Stomach (tissue), 4 donors: ENCODE measurements around the gene LY86.
"Not testable (repeated sequence)": the region's sequence is repeated elsewhere in the genome, so short reads cannot be mapped to it uniquely, and the experiment has no call there.

ENCODE experiments used
- CTCF ChIP-seq, 7 experiments: fragments of 450-650 bp in 4 of 7; fragments of 200-600 bp in 3 of 7; sonication (generic) in 3 of 7; IDR thresholded peaks; one replicate each; pipeline ENCODE4 v1.5.1; 2016 to 2019; ENCODE audit warnings: antibody characterized with exemption in 7 of 7, control low read depth in 2 of 7, mild to moderate bottlenecking in 1 of 7
- EP300 ChIP-seq: sonication (generic); formaldehyde crosslinking; IDR thresholded peaks from one replicate; pipeline ENCODE4 v1.6.1; 2017; ENCODE audit warnings: antibody characterized with exemption
- POLR2A ChIP-seq, 4 donors: fragments of 450-650 bp; IDR thresholded peaks; one replicate each; pipeline ENCODE4 v1.6.1; 2016; ENCODE audit warnings: antibody characterized with exemption in 4 of 4, control low read depth in 2 of 4, mild to moderate bottlenecking in 1 of 4, moderate library complexity in 1 of 4
- POLR2AphosphoS5 ChIP-seq, 3 donors: sonication (generic); formaldehyde crosslinking; IDR thresholded peaks; one replicate each; pipeline ENCODE4 v1.6.1; 2016; ENCODE audit warnings: antibody characterized with exemption in 3 of 3

GRCh38 chr6:6606391-6607030 lies 18.0 kb downstream of the LY86 start:
- TF ChIP-seq POLR2AphosphoS5 (IDR thresholded peaks at IDR 0.05); CTCF (IDR thresholded peaks at IDR 0.05); POLR2A (IDR thresholded peaks at IDR 0.05); EP300: not testable (repeated sequence)
